ENCODE data around the gene SAMD4A. TPM values are rescaled to one million over a fixed set of nuclear protein-coding genes. Genes with fewer than 3 reads are reported as not detected.

Gene SAMD4A
- total RNA-seq, 2 experiments from 2014 or later: 4.6 to 4.7 TPM

DNA sequence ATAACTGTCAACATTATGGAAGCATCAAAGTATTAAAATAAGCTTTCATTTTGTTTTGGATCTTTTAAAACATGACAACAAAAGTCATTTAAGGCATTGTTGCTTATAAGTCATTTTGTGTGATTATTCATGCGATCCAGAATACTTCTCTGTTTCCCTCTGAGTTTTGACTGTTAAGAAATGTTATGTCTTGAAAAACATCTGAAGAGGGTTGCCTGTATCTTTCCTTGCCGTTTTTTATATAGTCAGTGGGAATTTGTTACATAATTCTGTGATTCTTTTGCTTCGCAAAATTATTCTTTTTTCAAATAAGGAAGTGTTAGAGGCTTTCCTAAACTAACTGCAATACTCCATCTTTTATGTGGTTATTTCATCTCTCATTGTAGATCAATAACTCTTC lies 78.7 kb downstream of the SAMD4A start:
- Mint-ChIP-seq H3K36me3 (peaks cover 1% of the 10 kb centered on the region), H3K4me1 (peaks cover 27% of the 10 kb centered on the region), H3K27ac (no peak overlapping the region), H3K4me3 (no peak overlapping the region), H3K27me3 (peaks cover 10% of the 10 kb centered on the region), H3K9me3 (no peaks in the 10 kb centered on the region)
- DNase-seq: no peak

DNA sequence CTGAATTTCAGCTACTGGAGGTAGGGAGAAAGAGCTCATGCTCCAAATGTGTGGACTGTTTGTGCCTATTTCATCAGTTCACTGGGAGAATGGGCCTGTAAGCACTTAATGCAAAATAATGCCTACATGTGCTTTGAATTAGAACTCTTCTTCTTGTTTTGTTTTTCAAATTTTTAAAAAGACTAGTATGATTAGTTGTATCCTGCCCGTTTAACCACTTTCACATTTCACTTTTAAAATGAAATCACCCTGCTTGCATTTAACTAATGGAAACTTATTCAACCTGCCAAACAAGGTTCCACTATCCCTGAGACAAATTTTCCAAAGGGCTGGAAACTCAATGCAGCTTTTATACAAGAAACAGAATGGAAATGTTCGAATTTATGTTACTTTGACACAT lies 79.7 kb downstream of the SAMD4A start:
- no peak for DNase-seq
- peaks cover 25% of the 10 kb centered on the region for H3K4me1 Mint-ChIP-seq
- H3K9me3 Mint-ChIP-seq: no peaks in the 10 kb centered on the region
- peaks cover 13% of the 10 kb centered on the region for H3K27me3 Mint-ChIP-seq
- H3K36me3 Mint-ChIP-seq: peaks cover 2% of the 10 kb centered on the region
- H3K27ac Mint-ChIP-seq: peak overlapping the region; percentile 82
- H3K4me3 Mint-ChIP-seq: peak overlapping the region; percentile 18

DNA sequence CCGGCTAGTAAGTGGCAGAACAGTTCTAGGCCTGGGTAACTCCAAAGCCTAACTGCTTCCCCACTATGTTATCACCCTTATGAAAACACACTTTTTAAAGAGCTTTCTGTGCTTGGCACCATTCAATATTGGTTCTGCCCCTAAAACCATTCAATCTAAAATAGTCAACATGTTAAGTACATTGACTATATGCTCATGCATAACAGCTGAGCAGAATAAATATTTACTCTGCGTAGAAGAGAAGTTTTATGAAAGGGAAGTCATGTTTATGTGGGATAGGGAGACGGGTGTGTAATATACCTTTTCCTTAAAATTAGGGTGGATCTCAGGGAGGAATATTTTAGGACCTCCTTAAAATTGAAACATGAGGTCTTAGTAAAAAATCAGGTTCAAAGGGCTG lies 80.5 kb downstream of the SAMD4A start:
- Mint-ChIP-seq H3K27me3 (peaks cover 20% of the 10 kb centered on the region), H3K27ac (no peak overlapping the region)

DNA sequence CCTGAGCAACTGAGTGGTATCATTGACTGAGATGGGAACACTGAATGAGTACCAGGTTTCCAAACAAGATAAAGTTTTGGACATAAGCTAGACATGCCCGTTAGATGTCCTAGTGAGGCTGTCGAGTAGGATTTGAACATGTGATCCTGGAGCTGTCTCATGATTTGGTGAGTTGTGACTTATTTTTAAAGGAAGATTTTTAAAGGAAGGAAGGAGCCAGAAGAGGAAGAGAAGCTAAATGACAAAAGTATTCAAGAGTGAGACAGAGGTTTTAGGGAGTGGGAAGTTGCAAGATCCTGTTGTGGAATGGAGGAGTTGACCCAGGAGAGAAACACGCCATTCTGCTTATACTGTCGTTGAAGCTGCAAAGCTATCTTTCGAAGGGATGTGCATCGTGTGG lies 82.1 kb downstream of the SAMD4A start:
- Mint-ChIP-seq H3K4me3 (no peak overlapping the region), H3K4me1 (peaks cover 21% of the 10 kb centered on the region), H3K36me3 (peaks cover 5% of the 10 kb centered on the region), H3K9me3 (no peaks in the 10 kb centered on the region), H3K27me3 (peaks cover 30% of the 10 kb centered on the region), H3K27ac (no peak overlapping the region)
- DNase-seq: no peak

More for the DNA sequence above, 80.5 kb downstream of the SAMD4A start:
- Mint-ChIP-seq H3K9me3 (no peaks in the 10 kb centered on the region), H3K4me3 (no peak overlapping the region), H3K36me3 (peaks cover 2% of the 10 kb centered on the region), H3K4me1 (peaks cover 25% of the 10 kb centered on the region)
- DNase-seq: no peak

DNA sequence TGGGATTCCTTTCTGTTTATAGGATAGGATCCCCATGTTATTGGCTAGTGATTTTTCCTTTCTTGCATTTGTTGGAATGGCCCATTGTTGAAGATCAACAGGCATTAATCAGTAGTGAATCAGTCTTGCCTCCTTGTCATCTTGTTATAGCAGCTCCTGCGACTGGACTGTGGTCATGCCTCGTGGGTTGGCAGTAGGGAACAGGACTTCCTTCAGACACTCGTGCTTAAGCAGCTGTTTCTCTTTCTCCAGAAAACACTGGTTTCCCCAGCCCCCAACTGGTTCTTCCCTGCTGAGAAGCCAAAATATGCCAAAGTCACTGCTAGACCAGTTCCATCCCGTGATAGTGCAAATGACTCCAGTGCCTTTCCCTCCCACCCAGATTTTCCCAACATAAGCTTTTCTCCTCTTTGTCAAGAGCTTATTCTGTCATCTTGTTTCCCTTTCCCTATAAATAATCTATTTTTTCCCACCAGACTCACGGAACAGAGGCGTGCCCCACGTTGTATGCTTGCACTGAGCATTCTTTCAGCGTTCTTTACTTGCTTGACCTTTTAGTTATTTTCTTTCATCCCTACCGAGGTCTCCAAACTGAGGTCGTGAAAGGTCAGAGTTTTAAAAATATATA lies 83.5 kb downstream of the SAMD4A start:
- no peak overlapping the region for H3K27ac Mint-ChIP-seq
- peaks cover 42% of the 10 kb centered on the region for H3K27me3 Mint-ChIP-seq
- H3K4me3 Mint-ChIP-seq: no peak overlapping the region
- peaks cover 5% of the 10 kb centered on the region for H3K36me3 Mint-ChIP-seq
- DNase-seq: no peak
- peaks cover 18% of the 10 kb centered on the region for H3K4me1 Mint-ChIP-seq
- no peaks in the 10 kb centered on the region for H3K9me3 Mint-ChIP-seq

DNA sequence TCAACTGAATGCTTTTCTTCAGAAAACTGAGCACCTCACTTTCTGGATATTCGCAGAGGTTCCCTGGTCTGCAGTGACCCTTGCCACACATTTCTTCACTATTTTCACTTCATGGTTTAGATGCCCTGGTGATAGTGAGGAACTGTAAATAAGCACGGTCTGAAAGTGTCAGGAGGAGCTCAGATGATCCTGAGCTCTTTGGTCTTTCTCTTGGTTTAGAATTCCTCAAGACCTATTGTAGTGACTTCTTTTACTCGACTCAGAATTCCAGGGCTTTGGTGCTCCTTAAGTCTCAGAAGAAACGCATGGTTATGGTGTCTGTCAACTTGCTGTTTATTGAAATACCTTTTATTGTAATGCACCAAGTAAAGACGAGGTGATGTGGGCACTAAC lies 84.0 kb downstream of the SAMD4A start:
- Mint-ChIP-seq H3K9me3 (no peaks in the 10 kb centered on the region), H3K27ac (no peak overlapping the region), H3K27me3 (peaks cover 42% of the 10 kb centered on the region), H3K4me3 (no peak overlapping the region), H3K4me1 (peaks cover 14% of the 10 kb centered on the region), H3K36me3 (peaks cover 5% of the 10 kb centered on the region)
- DNase-seq: no peak

DNA sequence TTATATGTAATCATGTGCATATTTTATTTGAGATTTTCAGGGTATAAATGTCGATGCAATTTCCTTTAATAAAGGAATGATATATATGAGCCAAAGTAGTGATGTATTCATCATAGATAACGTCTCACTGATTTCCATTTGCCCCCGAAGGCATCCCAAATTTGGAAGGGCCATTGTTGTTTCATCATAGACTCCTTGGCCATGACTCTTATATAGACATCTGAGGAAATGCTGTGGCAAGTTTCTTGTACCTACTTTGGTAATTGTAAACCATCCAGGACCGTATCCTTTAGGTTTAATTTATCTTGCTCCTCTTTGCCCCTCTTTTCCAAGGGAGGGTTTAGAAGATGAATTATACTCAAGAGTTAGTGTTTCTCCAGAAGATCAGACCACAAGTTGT lies 84.7 kb downstream of the SAMD4A start:
- Mint-ChIP-seq H3K4me1 (peaks cover 8% of the 10 kb centered on the region), H3K27ac (no peak overlapping the region), H3K36me3 (peaks cover 5% of the 10 kb centered on the region), H3K9me3 (no peaks in the 10 kb centered on the region), H3K4me3 (no peak overlapping the region), H3K27me3 (peaks cover 42% of the 10 kb centered on the region)
- DNase-seq: no peak

DNA sequence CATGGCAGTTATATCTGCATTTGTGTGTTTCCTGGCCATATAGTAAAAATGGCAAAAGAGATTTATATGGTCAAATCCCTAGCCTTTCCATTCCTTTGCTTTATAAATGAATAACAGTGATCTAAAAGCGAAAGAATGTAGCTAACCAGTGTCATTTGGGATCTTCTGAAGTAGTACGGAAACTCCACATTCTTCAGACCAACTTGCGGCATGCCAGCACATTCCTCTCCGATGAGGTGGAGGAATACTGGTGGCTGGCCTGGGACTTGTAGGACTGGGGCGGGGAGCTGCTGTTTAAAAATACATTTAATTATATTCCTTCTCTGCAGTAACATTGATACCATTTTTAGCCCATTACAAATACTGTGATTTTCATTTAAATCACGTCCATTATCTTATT lies 85.3 kb downstream of the SAMD4A start:
- H3K36me3 Mint-ChIP-seq: peaks cover 5% of the 10 kb centered on the region
- no peaks in the 10 kb centered on the region for H3K9me3 Mint-ChIP-seq
- peaks cover 7% of the 10 kb centered on the region for H3K4me1 Mint-ChIP-seq
- H3K27ac Mint-ChIP-seq: no peak overlapping the region
- H3K27me3 Mint-ChIP-seq: peaks cover 42% of the 10 kb centered on the region
- no peak for DNase-seq
- H3K4me3 Mint-ChIP-seq: no peak overlapping the region

DNA sequence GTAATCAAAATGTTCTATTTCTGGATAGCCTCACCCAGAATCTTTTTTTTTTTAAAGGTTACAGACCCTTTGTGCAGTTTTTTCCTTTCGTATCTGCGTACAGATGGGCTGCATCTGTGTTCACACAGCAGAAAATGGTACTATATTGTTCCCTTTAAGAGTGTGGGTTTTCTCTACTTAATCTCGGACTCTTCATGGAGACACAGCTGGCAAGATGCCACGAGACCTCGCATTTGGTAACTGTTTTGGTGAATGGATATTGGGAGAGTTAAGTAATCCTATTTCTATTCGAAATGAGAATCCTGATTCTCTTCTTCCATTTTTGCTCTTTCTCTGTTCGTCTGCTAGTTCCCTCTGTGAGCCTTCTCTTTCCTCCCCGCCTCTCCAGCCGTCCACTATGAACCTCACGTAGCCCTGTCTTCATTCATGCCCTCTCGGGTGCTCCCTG lies 85.7 kb downstream of the SAMD4A start:
- Mint-ChIP-seq H3K4me3 (no peak overlapping the region), H3K36me3 (peaks cover 5% of the 10 kb centered on the region), H3K9me3 (no peaks in the 10 kb centered on the region), H3K27me3 (peaks cover 42% of the 10 kb centered on the region), H3K27ac (no peak overlapping the region), H3K4me1 (peaks cover 7% of the 10 kb centered on the region)
- DNase-seq: no peak

DNA sequence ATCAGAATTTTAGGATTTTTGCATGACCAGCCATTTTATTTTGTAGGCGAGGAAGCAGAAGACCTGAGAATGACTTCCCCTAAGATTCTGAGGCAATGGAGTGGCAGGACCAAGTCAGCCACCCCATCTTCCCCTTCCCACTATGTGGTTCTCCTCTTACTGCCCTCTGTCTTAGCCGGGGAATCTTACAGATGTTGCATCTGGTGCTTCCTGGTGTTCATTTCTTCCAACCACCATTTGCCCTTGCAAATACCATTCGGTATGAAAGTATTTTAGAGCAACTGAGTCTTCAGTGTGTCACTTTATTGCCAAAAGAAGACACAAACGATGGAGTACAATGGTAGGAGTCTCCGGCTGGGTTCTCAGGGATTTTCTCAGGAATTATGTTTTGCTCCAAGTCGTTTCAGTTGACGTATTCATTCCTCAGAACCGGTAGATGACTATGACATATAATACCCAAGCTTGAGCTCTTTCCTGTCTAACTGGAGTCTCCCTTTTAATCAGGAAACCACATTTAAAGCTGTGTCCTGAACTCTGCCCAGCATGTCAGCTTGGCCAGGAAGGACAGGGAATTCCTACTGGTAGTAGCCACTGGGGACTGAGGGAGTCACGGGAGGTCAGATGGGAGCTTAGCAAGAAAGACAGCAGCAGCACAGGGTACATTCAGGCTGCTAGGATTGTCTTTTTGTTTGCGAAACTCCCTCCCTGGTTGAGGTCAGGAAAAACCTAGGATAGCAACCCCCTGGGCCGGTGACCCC lies 87.0 kb downstream of the SAMD4A start:
- H3K4me3 Mint-ChIP-seq: no peak overlapping the region
- peaks cover 42% of the 10 kb centered on the region for H3K27me3 Mint-ChIP-seq
- DNase-seq: no peak
- peaks cover 5% of the 10 kb centered on the region for H3K36me3 Mint-ChIP-seq
- H3K27ac Mint-ChIP-seq: no peak overlapping the region
- H3K9me3 Mint-ChIP-seq: no peaks in the 10 kb centered on the region
- H3K4me1 Mint-ChIP-seq: peaks cover 7% of the 10 kb centered on the region

DNA sequence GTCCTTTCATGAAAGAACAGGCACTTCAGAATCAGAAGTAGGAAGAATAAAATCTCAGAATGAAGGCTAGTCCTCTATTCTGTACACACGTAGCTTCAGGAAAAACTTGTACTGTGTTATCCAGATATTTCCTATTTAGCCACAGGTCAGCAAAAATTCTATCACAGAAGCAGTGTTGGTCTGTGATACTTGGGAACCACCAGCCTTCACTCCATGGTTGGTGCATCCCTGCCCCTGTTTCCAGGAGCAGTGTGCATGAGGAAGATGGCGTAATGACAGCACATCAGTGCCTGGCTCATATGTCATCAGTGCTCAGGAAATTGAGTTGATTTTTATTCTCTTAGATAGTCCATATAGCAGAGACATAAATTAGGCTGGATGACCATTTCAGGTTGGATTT lies 87.7 kb downstream of the SAMD4A start:
- no peak for DNase-seq
- no peaks in the 10 kb centered on the region for H3K9me3 Mint-ChIP-seq
- peaks cover 42% of the 10 kb centered on the region for H3K27me3 Mint-ChIP-seq
- H3K36me3 Mint-ChIP-seq: peaks cover 5% of the 10 kb centered on the region
- peaks cover 7% of the 10 kb centered on the region for H3K4me1 Mint-ChIP-seq
- H3K4me3 Mint-ChIP-seq: no peak overlapping the region
- no peak overlapping the region for H3K27ac Mint-ChIP-seq

DNA sequence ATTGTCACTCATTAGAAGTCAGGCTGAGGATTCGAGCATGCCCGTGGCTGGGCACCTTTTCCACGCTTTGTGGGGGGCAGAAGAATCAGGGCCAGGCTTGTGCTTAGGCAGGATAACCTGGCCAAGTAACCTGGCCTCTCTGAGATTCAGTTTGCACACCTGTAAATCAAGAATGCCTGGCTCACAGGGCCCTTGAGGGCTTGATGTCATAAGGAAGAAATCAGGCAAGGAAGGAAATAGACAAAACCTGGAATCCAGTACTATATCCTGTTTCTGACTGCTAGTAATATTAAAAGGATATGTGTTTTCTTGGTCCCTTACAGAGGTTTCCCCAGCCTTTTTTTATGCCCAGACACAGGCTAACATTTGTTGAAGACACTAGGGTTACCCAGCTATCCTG lies 91.9 kb downstream of the SAMD4A start:
- Mint-ChIP-seq H3K36me3 (no peaks in the 10 kb centered on the region), H3K9me3 (no peaks in the 10 kb centered on the region), H3K27me3 (peaks cover 14% of the 10 kb centered on the region), H3K4me1 (no peaks in the 10 kb centered on the region), H3K27ac (no peak overlapping the region), H3K4me3 (no peak overlapping the region)
- no peak for DNase-seq

DNA sequence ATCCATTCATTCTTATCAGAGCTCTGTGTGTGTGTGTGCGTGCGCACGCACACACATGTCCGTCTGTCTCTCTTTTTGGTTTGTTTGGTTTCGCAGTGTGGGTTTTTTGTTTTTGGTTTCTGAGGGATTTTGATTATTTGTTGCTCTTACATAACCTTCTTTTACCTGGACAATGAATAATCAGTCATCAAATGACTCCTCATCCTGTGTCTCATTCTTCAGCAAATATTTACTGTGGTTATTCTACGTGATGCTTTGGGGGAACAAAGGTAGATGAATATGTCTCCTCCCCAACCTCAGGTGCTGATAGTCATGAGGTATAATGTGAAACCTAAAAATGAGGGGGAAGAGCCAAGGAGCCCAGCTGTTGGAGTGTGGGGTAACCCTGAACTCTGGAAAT lies 92.4 kb downstream of the SAMD4A start:
- H3K27me3 Mint-ChIP-seq: peaks cover 13% of the 10 kb centered on the region
- H3K4me1 Mint-ChIP-seq: no peaks in the 10 kb centered on the region
- no peak overlapping the region for H3K27ac Mint-ChIP-seq
- no peaks in the 10 kb centered on the region for H3K9me3 Mint-ChIP-seq
- no peaks in the 10 kb centered on the region for H3K36me3 Mint-ChIP-seq
- no peak for DNase-seq
- H3K4me3 Mint-ChIP-seq: no peak overlapping the region

DNA sequence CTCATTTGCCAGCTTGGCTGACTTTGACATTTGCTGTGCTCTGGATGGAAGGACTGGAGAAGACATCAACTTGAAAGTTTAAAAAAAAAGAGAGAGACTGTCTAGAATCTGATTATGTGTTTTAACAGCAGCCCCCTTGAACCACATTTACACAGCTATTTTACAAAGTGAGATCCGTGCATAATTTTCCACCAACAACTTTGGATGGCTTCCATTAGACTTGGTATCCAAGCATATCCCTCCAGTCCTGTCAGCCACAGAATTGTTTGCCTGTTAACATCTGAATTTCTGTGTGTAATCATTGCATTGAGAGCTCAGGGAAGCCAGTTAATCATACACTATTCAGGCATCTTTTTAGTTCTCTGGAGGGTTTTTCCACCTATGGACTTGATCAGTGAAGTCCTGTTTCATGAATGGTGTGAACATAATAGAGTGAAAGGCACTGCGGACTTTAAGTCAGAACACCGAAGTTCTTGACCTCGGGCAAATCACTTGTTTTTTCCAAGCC lies 93.7 kb downstream of the SAMD4A start:
- H3K36me3 Mint-ChIP-seq: no peaks in the 10 kb centered on the region
- peaks cover 2% of the 10 kb centered on the region for H3K4me1 Mint-ChIP-seq
- H3K27ac Mint-ChIP-seq: no peak overlapping the region
- H3K9me3 Mint-ChIP-seq: no peaks in the 10 kb centered on the region
- H3K27me3 Mint-ChIP-seq: peaks cover 13% of the 10 kb centered on the region
- DNase-seq: no peak
- no peak overlapping the region for H3K4me3 Mint-ChIP-seq

DNA sequence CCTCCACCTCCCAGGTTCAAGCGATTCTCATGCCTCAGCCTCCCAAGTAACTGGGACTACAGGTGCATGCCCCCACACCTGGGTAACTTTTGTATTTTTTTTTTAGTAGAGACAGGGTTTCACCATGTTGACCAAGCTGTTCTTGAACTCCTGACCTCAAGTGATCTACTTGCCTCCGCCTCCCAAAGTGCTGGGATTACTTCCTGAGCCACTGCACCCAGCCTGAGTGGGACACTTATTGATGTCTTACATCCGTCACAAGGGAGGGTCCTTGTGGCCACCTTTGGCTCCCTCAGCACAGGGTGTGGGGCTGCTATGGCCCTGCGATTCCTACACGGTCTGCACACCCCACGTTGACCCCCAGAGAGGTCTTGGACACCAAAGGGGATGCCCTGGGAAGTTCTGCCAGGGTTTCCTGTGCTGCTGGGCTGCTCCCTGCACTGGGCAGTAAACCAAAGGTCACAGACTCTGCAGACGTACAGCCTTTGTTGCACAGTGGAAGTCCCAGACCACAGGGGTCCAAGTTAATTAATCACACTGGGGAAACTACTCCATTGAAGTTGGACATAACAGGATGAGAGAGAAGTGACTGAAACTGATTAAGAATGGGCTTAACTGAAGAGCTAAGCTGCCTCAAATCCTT lies 95.7 kb downstream of the SAMD4A start:
- H3K36me3 Mint-ChIP-seq: no peaks in the 10 kb centered on the region
- H3K4me1 Mint-ChIP-seq: peaks cover 7% of the 10 kb centered on the region
- H3K27ac Mint-ChIP-seq: no peak overlapping the region
- H3K4me3 Mint-ChIP-seq: no peak overlapping the region
- no peak for DNase-seq
- no peaks in the 10 kb centered on the region for H3K9me3 Mint-ChIP-seq
- H3K27me3 Mint-ChIP-seq: peaks cover 17% of the 10 kb centered on the region
